HG03432 (cell line): Measurements from ENCODE around the gene CLINT1.
A peak's percentile ranks its signal among the peaks of the same experiment; 100 is the strongest.
"Not testable (repeated sequence)": the region's sequence is repeated elsewhere in the genome, so short reads cannot be mapped to it uniquely, and the experiment has no call there.

Experiments used
- ATAC-seq: cut with Tn5 transposase; IDR thresholded peaks from one replicate; pipeline ENCODE4 v1.9.1; 2021; ENCODE audit warnings: mild to moderate bottlenecking, moderate library complexity; ENCODE audit not compliant: unreplicated experiment

Gene CLINT1

GRCh38 chr5:157864067-157864466 lies 5.1 kb upstream of the CLINT1 start:
- no peak for ATAC-seq

- ATAC-seq = no peak
Observed at GRCh38 chr5:157862183-157862851, 3.4 kb upstream of the CLINT1 start.

GRCh38 chr5:157860898-157861890 lies 2.2 kb upstream of the CLINT1 start:
- ATAC-seq = peak; percentile 79

GRCh38 chr5:157859227-157859575 lies 256 bp upstream of the CLINT1 start:
- no peak for ATAC-seq

- ATAC-seq = no peak
Observed at GRCh38 chr5:157857816-157858526, 974 bp downstream of the CLINT1 start.

GRCh38 chr5:157855404-157855994 lies 3.4 kb downstream of the CLINT1 start:
- ATAC-seq = no peak

GRCh38 chr5:157853365-157853764 lies 5.6 kb downstream of the CLINT1 start:
- not testable (repeated sequence) for ATAC-seq

- no peak for ATAC-seq
Observed at GRCh38 chr5:157845914-157846598, 12.9 kb downstream of the CLINT1 start.

- ATAC-seq = no peak
Observed at GRCh38 chr5:157842787-157843186, 16.2 kb downstream of the CLINT1 start.

- no peak for ATAC-seq
Observed at GRCh38 chr5:157842185-157842584, 16.8 kb downstream of the CLINT1 start.

- no peak for ATAC-seq
Observed at GRCh38 chr5:157839157-157839795, 19.7 kb downstream of the CLINT1 start.

- no peak for ATAC-seq
Observed at GRCh38 chr5:157836121-157836753, 22.7 kb downstream of the CLINT1 start.

- ATAC-seq = no peak
Observed at GRCh38 chr5:157835041-157835440, 23.9 kb downstream of the CLINT1 start.

GRCh38 chr5:157828944-157829639 lies 29.9 kb downstream of the CLINT1 start:
- no peak for ATAC-seq

GRCh38 chr5:157828105-157828943 lies 30.6 kb downstream of the CLINT1 start:
- ATAC-seq = no peak

- ATAC-seq = no peak
Observed at GRCh38 chr5:157827423-157827822, 31.5 kb downstream of the CLINT1 start.

GRCh38 chr5:157823655-157824054 lies 35.3 kb downstream of the CLINT1 start:
- ATAC-seq = no peak
